ENCODE results near the gene LYSMD3. TPM values are rescaled to one million over a fixed set of nuclear protein-coding genes. Genes with fewer than 3 reads are reported as not detected.

Gene LYSMD3
- total and polyA plus RNA-seq, 2 donors, result 12.5 to 13.5 TPM

- Histone ChIP-seq H3K36me3 (ENCODE audit: control insufficient read depth in 2 of 2, insufficient read depth in 2 of 2, low read length in 1 of 2) (no peaks in the 10 kb centered on the region), H3K4me1 (ENCODE audit: control insufficient read depth in 2 of 2, insufficient read depth in 2 of 2, low read length in 2 of 2) (peaks cover 0 to 3% of the 10 kb centered on the region in 2 donors), H3K27ac (ENCODE audit: low read depth in 1 of 2, low read length in 1 of 2) (no peak overlapping the region), H3K27me3 (ENCODE audit: control insufficient read depth in 2 of 2, insufficient read depth in 1 of 2, low read length in 1 of 2) (peaks cover 0 to 3% of the 10 kb centered on the region in 2 donors), H3K4me3 (ENCODE audit: low read length in 2 of 2) (no peak overlapping the region), H3K9me3 (ENCODE audit: control insufficient read depth in 2 of 2, insufficient read depth in 1 of 2, low read length in 1 of 2) (no peaks in the 10 kb centered on the region)
- no peak for DNase-seq (ENCODE audit: low read depth in 6 of 9, low spot score in 9 of 9)
- WGBS, result 96% methylated on average over 3 of the region's 3 CpGs
These were observed 5.5 kb upstream of the LYSMD3 start for GRCh38 chr5:90534922-90535321.

- no peak overlapping the region for H3K4me3 ChIP-seq (ENCODE audit: low read length in 2 of 2)
- no peaks in the 10 kb centered on the region for H3K9me3 ChIP-seq (ENCODE audit: control insufficient read depth in 2 of 2, insufficient read depth in 1 of 2, low read length in 1 of 2)
- DNase-seq (ENCODE audit: low read depth in 6 of 9, low spot score in 9 of 9), result no peak
- 90% methylated on average over 3 of the region's 3 CpGs for WGBS
- H3K36me3 ChIP-seq (ENCODE audit: control insufficient read depth in 2 of 2, insufficient read depth in 2 of 2, low read length in 1 of 2), result no peaks in the 10 kb centered on the region
- H3K4me1 ChIP-seq (ENCODE audit: control insufficient read depth in 2 of 2, insufficient read depth in 2 of 2, low read length in 2 of 2), result peaks cover 1 to 3% of the 10 kb centered on the region in 2 donors
- peaks cover 0 to 3% of the 10 kb centered on the region in 2 donors for H3K27me3 ChIP-seq (ENCODE audit: control insufficient read depth in 2 of 2, insufficient read depth in 1 of 2, low read length in 1 of 2)
- no peak overlapping the region for H3K27ac ChIP-seq (ENCODE audit: low read depth in 1 of 2, low read length in 1 of 2)
These were observed 4.4 kb upstream of the LYSMD3 start for GRCh38 chr5:90533794-90534193.

DNA sequence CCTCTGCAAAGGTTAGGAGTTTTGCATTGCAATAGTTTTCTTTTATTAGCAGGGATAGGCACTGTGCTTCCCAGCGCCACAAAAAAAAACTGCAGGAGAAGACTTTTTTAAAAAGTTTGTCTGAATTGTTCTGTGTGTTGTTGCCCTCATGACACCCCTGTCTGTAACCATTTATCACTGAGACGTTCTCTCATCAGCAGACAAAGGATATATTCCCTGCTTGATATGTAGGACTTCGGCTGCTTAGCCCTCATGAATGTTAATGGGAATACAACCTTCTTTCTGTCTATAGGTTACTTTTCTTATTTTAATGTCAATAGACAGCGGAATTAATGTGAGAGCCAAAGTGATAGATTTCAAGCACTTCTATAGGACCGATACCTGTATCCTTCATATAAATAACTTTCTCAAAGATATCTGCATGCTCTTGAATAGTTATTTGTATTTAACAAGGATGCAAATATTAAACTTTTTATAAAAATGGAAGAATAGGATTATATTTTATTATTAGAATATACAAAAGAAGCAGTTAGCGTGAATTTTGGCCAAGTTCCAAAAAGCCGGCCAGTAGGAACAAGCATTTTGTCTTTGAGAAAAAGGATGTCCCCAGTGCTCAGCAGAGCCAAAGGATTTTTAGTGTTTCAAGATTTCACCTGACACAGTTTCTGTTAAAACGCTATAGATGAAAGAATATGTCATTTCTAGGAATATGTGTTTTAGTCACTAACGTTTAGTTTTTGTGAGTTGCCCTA lies 1.5 kb upstream of the LYSMD3 start:
- Histone ChIP-seq H3K9me3 (ENCODE audit: control insufficient read depth in 2 of 2, insufficient read depth in 1 of 2, low read length in 1 of 2) (no peaks in the 10 kb centered on the region), H3K27ac (ENCODE audit: low read depth in 1 of 2, low read length in 1 of 2) (no peak overlapping the region), H3K27me3 (ENCODE audit: control insufficient read depth in 2 of 2, insufficient read depth in 1 of 2, low read length in 1 of 2) (peaks cover 0 to 3% of the 10 kb centered on the region in 2 donors), H3K36me3 (ENCODE audit: control insufficient read depth in 2 of 2, insufficient read depth in 2 of 2, low read length in 1 of 2) (no peaks in the 10 kb centered on the region), H3K4me3 (ENCODE audit: low read length in 2 of 2) (peak overlapping the region in 1 of 2 donors; percentile 1), H3K4me1 (ENCODE audit: control insufficient read depth in 2 of 2, insufficient read depth in 2 of 2, low read length in 2 of 2) (peaks cover 6 to 8% of the 10 kb centered on the region in 2 donors)
- no peak for DNase-seq (ENCODE audit: low read depth in 6 of 9, low spot score in 9 of 9)
- 92% methylated on average over 9 of the region's 9 CpGs for WGBS

DNA sequence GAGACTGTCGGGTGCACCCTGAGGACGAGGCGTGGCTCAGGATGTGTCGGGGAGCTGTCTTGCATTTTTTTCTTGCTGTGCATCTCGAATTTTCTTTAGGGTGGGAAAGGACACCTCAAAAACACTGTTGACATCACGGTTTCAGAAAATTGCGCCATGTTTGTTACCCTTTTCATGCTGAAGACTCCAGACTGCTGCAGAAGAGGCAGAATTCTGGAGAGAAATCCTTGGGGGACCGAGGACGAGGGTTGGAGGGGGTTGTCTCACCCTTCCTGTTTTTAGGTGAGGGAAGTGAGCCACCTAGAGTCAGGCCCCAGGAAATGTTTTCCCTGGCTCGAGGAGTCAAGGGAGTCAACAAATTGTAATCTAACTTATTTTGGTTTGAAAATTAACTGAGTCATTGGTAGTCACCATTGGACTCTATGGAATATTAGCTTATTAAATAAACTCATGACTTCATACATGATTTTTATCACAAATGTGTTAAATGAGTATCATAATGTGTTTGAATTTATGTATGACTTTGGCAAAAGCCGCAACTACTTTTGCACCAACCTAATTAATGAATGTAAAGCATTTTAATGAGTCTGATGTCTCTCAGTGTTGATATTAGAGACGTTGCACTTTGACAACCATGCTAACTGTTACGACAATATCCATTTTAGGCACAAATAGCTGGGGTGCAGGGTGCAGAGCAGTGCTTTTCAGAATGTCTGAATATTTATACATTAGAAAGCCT lies 724 bp upstream of the LYSMD3 start:
- peak in 6 of 9 donors; percentile 64 to 90 (median 76) for DNase-seq (ENCODE audit: low read depth in 6 of 9, low spot score in 9 of 9)
- peaks cover 0 to 3% of the 10 kb centered on the region in 2 donors for H3K27me3 ChIP-seq (ENCODE audit: control insufficient read depth in 2 of 2, insufficient read depth in 1 of 2, low read length in 1 of 2)
- H3K27ac ChIP-seq (ENCODE audit: low read depth in 1 of 2, low read length in 1 of 2), result peak overlapping the region; percentile 94 to 96
- WGBS, result 11% methylated on average over 13 of the region's 13 CpGs
- peaks cover 6 to 8% of the 10 kb centered on the region in 2 donors for H3K4me1 ChIP-seq (ENCODE audit: control insufficient read depth in 2 of 2, insufficient read depth in 2 of 2, low read length in 2 of 2)
- peak overlapping the region; percentile 77 to 81 for H3K4me3 ChIP-seq (ENCODE audit: low read length in 2 of 2)
- peaks cover under 1 to 1% of the 10 kb centered on the region in 2 donors for H3K36me3 ChIP-seq (ENCODE audit: control insufficient read depth in 2 of 2, insufficient read depth in 2 of 2, low read length in 1 of 2)
- no peaks in the 10 kb centered on the region for H3K9me3 ChIP-seq (ENCODE audit: control insufficient read depth in 2 of 2, insufficient read depth in 1 of 2, low read length in 1 of 2)

DNA sequence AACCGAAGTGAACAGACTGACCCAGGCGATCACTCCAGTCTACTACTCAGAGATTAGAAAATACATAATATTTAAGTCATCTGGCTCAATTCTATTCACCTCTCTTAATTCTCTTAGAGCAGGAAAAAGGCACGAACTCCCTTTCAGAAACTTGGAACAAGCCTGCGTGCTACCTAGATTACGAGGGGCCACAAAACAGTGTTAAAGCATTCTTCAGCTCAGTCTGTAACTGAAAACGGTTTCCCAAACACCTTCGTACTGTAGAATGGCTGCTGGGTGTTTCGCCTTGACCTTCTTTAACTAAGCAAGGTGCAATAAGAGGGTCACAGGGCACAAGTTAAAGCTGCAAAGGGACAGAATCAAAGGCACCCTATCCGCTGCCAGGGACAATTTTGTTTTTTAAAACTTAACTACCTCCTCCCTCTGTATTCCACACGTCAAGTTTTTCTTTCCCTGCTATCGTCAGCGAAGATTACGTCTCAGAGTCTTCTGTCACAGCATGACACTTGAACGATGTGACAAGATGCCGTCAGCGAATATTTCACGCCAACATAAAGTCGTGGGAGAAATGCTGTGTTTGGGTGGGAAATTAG lies 687 bp downstream of the LYSMD3 start:
- peaks cover 4 to 11% of the 10 kb centered on the region in 2 donors for H3K36me3 ChIP-seq (ENCODE audit: control insufficient read depth in 2 of 2, insufficient read depth in 2 of 2, low read length in 1 of 2)
- 12% methylated on average over 18 of the region's 18 CpGs for WGBS
- peaks cover 6 to 8% of the 10 kb centered on the region in 2 donors for H3K4me1 ChIP-seq (ENCODE audit: control insufficient read depth in 2 of 2, insufficient read depth in 2 of 2, low read length in 2 of 2)
- H3K27me3 ChIP-seq (ENCODE audit: control insufficient read depth in 2 of 2, insufficient read depth in 1 of 2, low read length in 1 of 2), result peaks cover 0 to under 1% of the 10 kb centered on the region in 2 donors
- peak overlapping the region; percentile 77 to 81 for H3K4me3 ChIP-seq (ENCODE audit: low read length in 2 of 2)
- DNase-seq (ENCODE audit: low read depth in 6 of 9, low spot score in 9 of 9), result peak in 8 of 9 donors; percentile 13 to 68 (median 35)
- H3K9me3 ChIP-seq (ENCODE audit: control insufficient read depth in 2 of 2, insufficient read depth in 1 of 2, low read length in 1 of 2), result no peaks in the 10 kb centered on the region
- H3K27ac ChIP-seq (ENCODE audit: low read depth in 1 of 2, low read length in 1 of 2), result peak overlapping the region; percentile 81 to 94

DNA sequence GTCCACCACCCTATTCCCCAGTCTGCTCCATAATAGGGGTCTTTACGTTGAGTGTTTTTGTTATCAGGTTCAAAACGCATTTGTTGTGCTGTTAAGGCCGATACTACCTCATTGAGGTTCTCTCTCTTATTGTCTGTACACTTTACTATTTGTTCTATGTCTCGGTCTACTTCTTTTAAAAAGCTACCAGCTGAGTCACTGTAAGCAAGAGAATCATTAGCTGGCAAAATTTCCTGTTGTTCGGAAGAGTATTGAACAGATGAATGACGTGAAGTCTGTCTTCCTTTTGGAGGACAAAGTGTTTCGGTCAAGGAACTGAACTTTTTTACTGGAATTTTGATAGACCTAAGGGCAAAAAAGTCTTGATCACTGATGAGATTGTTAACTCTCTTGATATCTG lies 10.3 kb downstream of the LYSMD3 start:
- WGBS, result 99% methylated on average over 7 of the region's 7 CpGs
- H3K27ac ChIP-seq (ENCODE audit: low read depth in 1 of 2, low read length in 1 of 2), result no peak overlapping the region

DNA sequence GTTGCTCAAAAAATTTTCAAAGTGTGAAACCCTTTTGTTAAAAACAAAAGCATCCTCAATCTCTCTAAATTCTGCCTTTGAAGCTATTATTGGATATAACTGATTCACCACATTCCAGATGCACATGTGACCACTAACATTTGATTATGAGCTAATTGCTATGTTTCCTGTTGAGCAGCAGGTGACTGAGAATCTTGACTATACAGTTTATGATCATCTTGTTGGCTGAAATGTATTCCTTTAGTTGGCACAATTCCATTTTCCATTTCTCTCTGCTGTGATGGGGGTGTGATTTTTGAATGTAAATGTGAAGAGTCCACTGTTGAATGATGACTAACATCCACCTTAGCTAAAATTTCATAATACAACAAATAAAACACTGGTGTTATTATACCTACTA lies 10.7 kb downstream of the LYSMD3 start:
- no peak overlapping the region for H3K4me3 ChIP-seq (ENCODE audit: low read length in 2 of 2)
- no peaks in the 10 kb centered on the region for H3K27me3 ChIP-seq (ENCODE audit: control insufficient read depth in 2 of 2, insufficient read depth in 1 of 2, low read length in 1 of 2)
- no peaks in the 10 kb centered on the region for H3K4me1 ChIP-seq (ENCODE audit: control insufficient read depth in 2 of 2, insufficient read depth in 2 of 2, low read length in 2 of 2)
- DNase-seq (ENCODE audit: low read depth in 6 of 9, low spot score in 9 of 9), result no peak
- H3K36me3 ChIP-seq (ENCODE audit: control insufficient read depth in 2 of 2, insufficient read depth in 2 of 2, low read length in 1 of 2), result peaks cover 8 to 24% of the 10 kb centered on the region in 2 donors
- no peak overlapping the region for H3K27ac ChIP-seq (ENCODE audit: low read depth in 1 of 2, low read length in 1 of 2)
- no peaks in the 10 kb centered on the region for H3K9me3 ChIP-seq (ENCODE audit: control insufficient read depth in 2 of 2, insufficient read depth in 1 of 2, low read length in 1 of 2)

More for the DNA sequence above, 10.3 kb downstream of the LYSMD3 start:
- Histone ChIP-seq H3K4me3 (ENCODE audit: low read length in 2 of 2) (no peak overlapping the region), H3K9me3 (ENCODE audit: control insufficient read depth in 2 of 2, insufficient read depth in 1 of 2, low read length in 1 of 2) (no peaks in the 10 kb centered on the region), H3K36me3 (ENCODE audit: control insufficient read depth in 2 of 2, insufficient read depth in 2 of 2, low read length in 1 of 2) (peaks cover 8 to 28% of the 10 kb centered on the region in 2 donors), H3K27me3 (ENCODE audit: control insufficient read depth in 2 of 2, insufficient read depth in 1 of 2, low read length in 1 of 2) (no peaks in the 10 kb centered on the region), H3K4me1 (ENCODE audit: control insufficient read depth in 2 of 2, insufficient read depth in 2 of 2, low read length in 2 of 2) (no peaks in the 10 kb centered on the region)
- DNase-seq (ENCODE audit: low read depth in 6 of 9, low spot score in 9 of 9), result no peak

- Histone ChIP-seq H3K27ac (ENCODE audit: low read depth in 1 of 2, low read length in 1 of 2) (no peak overlapping the region), H3K4me3 (ENCODE audit: low read length in 2 of 2) (no peak overlapping the region), H3K9me3 (ENCODE audit: control insufficient read depth in 2 of 2, insufficient read depth in 1 of 2, low read length in 1 of 2) (no peaks in the 10 kb centered on the region), H3K4me1 (ENCODE audit: control insufficient read depth in 2 of 2, insufficient read depth in 2 of 2, low read length in 2 of 2) (no peaks in the 10 kb centered on the region), H3K36me3 (ENCODE audit: control insufficient read depth in 2 of 2, insufficient read depth in 2 of 2, low read length in 1 of 2) (peaks cover 3 to 10% of the 10 kb centered on the region in 2 donors), H3K27me3 (ENCODE audit: control insufficient read depth in 2 of 2, insufficient read depth in 1 of 2, low read length in 1 of 2) (no peaks in the 10 kb centered on the region)
- no peak for DNase-seq (ENCODE audit: low read depth in 6 of 9, low spot score in 9 of 9)
- 81% methylated on average over 3 of the region's 3 CpGs for WGBS
These were observed 14.9 kb downstream of the LYSMD3 start for GRCh38 chr5:90514520-90514919.

- no peak overlapping the region for H3K27ac ChIP-seq (ENCODE audit: low read depth in 1 of 2, low read length in 1 of 2)
- H3K4me3 ChIP-seq (ENCODE audit: low read length in 2 of 2), result no peak overlapping the region
- H3K36me3 ChIP-seq (ENCODE audit: control insufficient read depth in 2 of 2, insufficient read depth in 2 of 2, low read length in 1 of 2), result peaks cover 0 to 3% of the 10 kb centered on the region in 2 donors
- 95% methylated on average over 1 of the region's 1 CpG for WGBS
- H3K27me3 ChIP-seq (ENCODE audit: control insufficient read depth in 2 of 2, insufficient read depth in 1 of 2, low read length in 1 of 2), result no peaks in the 10 kb centered on the region
- H3K4me1 ChIP-seq (ENCODE audit: control insufficient read depth in 2 of 2, insufficient read depth in 2 of 2, low read length in 2 of 2), result no peaks in the 10 kb centered on the region
- H3K9me3 ChIP-seq (ENCODE audit: control insufficient read depth in 2 of 2, insufficient read depth in 1 of 2, low read length in 1 of 2), result no peaks in the 10 kb centered on the region
- DNase-seq (ENCODE audit: low read depth in 6 of 9, low spot score in 9 of 9), result no peak
These were observed 18.9 kb downstream of the LYSMD3 start for GRCh38 chr5:90510438-90510837.

Measured in thymus (tissue), 11 donors.